Regular cardiac myocyte (primary cell): ENCODE measurements around the gene ARL9. TPM values are rescaled to one million over a fixed set of nuclear protein-coding genes. Genes with fewer than 3 reads are reported as not detected.

Experiments
- total RNA-seq: library from RNA; depleted of rRNA; stranded (reverse); fragments of >200 nt; gene quantifications from 2 replicates; pipeline ENCODE4 v1.2.3, GENCODE V29; 2014

Gene ARL9, protein sequence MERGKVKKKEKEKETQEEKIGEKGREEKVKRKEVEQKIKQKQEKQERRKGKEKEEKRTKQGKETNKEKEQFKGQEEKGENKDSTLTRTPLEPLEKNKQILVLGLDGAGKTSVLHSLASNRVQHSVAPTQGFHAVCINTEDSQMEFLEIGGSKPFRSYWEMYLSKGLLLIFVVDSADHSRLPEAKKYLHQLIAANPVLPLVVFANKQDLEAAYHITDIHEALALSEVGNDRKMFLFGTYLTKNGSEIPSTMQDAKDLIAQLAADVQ
- 0.19 and 0.28 TPM in 2 replicates for total RNA-seq

DNA sequence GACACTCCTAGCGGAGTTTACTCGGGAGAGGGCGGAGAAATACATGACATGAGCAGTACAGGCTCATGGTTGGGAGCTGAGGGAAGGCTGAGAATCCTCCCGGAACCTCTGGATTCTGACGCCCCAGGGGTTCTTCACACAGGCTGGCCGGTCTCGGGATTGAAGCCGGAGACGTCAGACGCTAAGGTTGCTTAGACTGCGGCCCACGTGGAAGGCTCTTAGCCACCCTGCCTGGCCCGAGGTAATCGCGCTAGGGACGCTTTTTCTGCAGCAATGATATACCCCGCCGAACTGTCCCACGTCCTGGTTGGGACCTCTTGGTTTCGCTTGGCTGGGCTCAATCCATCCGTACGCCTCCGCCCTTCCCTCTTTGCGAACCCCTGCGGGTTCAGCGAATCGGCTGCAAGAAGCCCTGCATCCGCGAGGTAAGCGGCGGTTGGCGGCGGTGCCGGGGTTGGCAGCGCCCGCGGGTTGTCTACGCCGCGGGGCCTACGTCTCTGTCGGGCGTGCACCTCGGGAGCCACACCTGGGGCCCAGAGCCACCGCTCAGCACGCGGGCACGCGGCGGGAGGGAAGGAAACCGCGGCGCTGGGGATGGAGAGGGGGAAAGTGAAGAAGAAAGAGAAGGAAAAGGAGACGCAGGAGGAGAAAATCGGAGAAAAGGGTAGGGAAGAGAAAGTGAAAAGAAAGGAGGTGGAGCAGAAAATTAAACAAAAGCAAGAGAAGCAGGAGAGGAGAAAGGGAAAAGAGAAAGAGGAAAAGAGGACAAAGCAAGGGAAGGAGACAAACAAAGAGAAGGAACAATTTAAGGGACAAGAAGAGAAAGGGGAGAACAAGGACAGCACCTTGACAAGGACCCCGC, at the start of gene ARL9:
ARL9 (plus strand) TSS at position 523 of the 862 bp plus-strand sequence; CDS start at position 595, 72 bp downstream.

DNA sequence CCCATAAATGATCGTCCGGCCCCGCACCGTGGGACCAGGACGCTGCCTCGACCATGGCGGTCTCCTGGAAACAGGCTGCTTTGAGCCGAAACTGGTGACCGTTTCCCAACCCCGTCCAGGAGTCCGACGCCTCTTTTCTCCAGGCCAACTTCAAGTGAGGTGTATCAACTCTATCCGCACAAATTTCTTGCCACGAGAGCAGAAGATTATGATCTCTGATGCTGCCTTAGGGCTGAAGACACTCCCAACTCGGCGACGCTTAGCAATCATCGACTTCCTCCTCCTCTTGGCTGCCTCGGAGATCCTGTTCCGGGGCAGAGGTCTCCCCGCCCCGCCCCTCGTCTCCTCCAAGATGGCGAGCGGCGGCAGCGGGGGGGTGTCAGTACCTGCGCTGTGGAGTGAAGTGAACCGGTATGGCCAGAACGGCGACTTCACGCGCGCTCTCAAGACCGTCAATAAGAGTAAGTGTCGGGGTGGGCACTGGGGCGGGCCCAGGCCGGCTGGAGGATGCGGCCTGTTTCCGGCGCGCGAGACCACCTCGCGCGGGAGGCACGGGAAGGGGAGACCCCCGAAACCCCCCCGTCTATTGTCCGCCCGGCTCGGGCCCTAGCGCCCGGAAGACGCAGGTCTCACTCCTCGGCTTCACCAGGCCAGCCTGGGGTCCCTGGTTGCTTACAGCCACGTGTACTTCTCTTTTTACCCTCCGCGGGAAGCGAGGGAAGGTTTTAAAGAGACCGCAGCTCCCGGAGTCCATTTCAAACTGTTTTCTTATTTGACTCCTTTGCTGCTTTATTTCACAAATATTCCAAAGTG, 38.1 kb upstream of the ARL9 start, which contains the start of gene SRP72:
SRP72 (plus strand) TSS at position 334 of the 813 bp plus-strand sequence; CDS start at position 353, 19 bp downstream.

Other genes starting within 250 kb of the ARL9 start
- gene AASDH, start 118.3 kb upstream of the ARL9 start, total RNA-seq = 10.7 and 20.0 TPM in 2 replicates
- 24.0 and 31.2 TPM in 2 replicates for gene PPAT, start 70.2 kb upstream of the ARL9 start, total RNA-seq
- 25.7 and 104 TPM in 2 replicates for gene PAICS, start 69.5 kb upstream of the ARL9 start, total RNA-seq
- 77.5 and 110 TPM in 2 replicates for gene SRP72, start 38.2 kb upstream of the ARL9 start, total RNA-seq
- 0.19 and 2.8 TPM in 2 replicates for gene HOPX, start 175.5 kb downstream of the ARL9 start, total RNA-seq